H9 (cell line): Measurements from ENCODE around the gene SELENOW. TPM values are rescaled to one million over a fixed set of nuclear protein-coding genes. Genes with fewer than 3 reads are reported as not detected.

Experiments used
- DNase-seq: peaks from one replicate; pipeline ENCODE4 v3.0.0-alpha.2; 2017
- H2AFZ ChIP-seq: one replicate; pipeline ENCODE4 v1.6.1; 2013; ENCODE audit warnings: mild to moderate bottlenecking, low read length, control low read depth, moderate library complexity
- H2AK5ac ChIP-seq: 2 replicates; pipeline ENCODE4 v1.6.1; 2013; ENCODE audit warnings: low read length, control low read depth, mixed read lengths; ENCODE audit not compliant: insufficient read length
- H2BK120ac ChIP-seq: one replicate; pipeline ENCODE4 v1.6.1; 2013; ENCODE audit warnings: low read depth, mild to moderate bottlenecking, low read length, control low read depth, inconsistent platforms; ENCODE audit not compliant: poor library complexity, severe bottlenecking
- H2BK12ac ChIP-seq: 2 replicates; pipeline ENCODE4 v1.6.1; 2013; ENCODE audit warnings: low read length, control low read depth, mixed read lengths, low read depth; ENCODE audit not compliant: insufficient read length
- H2BK15ac ChIP-seq: 2 replicates; pipeline ENCODE4 v1.6.1; 2013; ENCODE audit warnings: low read depth, low read length, control low read depth
- H2BK20ac ChIP-seq: one replicate; pipeline ENCODE4 v1.6.1; 2013; ENCODE audit warnings: low read depth, mild to moderate bottlenecking, low read length, control low read depth, inconsistent platforms; ENCODE audit not compliant: poor library complexity, severe bottlenecking
- H2BK5ac ChIP-seq: 2 replicates; pipeline ENCODE4 v1.6.1; 2013; ENCODE audit warnings: low read length, control low read depth, mixed read lengths; ENCODE audit not compliant: insufficient read length
- H3K14ac ChIP-seq: 2 replicates; pipeline ENCODE4 v1.6.1; 2013; ENCODE audit warnings: low read length, control low read depth; ENCODE audit not compliant: insufficient read depth
- H3K18ac ChIP-seq: 2 replicates; pipeline ENCODE4 v1.6.1; 2013; ENCODE audit warnings: low read depth, mild to moderate bottlenecking, mixed read lengths, low read length, control low read depth; ENCODE audit not compliant: insufficient read length
- H3K23ac ChIP-seq: 2 replicates; pipeline ENCODE4 v1.6.1; 2013; ENCODE audit warnings: low read length, control low read depth, mixed read lengths, low read depth; ENCODE audit not compliant: insufficient read length
- H3K23me2 ChIP-seq: 2 replicates; pipeline ENCODE4 v1.6.1; 2013; ENCODE audit warnings: low read depth, mild to moderate bottlenecking, mixed read lengths, low read length, control low read depth; ENCODE audit not compliant: insufficient read length, poor library complexity, severe bottlenecking
- H3K27ac ChIP-seq: 2 replicates; pipeline ENCODE4 v1.5.1; 2013; ENCODE audit warnings: low read length, control low read depth, mixed read lengths, low read depth; ENCODE audit not compliant: insufficient read length
- H3K27me3 ChIP-seq: 2 replicates; pipeline ENCODE4 v1.6.1; 2013; ENCODE audit warnings: low read length, control low read depth, inconsistent platforms; ENCODE audit not compliant: insufficient read depth
- H3K4ac ChIP-seq: 2 replicates; pipeline ENCODE4 v1.6.1; 2013; ENCODE audit warnings: low read depth, mild to moderate bottlenecking, control low read depth, inconsistent platforms, low read length, moderate library complexity
- H3K4me1 ChIP-seq: 2 replicates; pipeline ENCODE4 v1.6.1; 2013; ENCODE audit warnings: low read length, control low read depth, inconsistent platforms; ENCODE audit not compliant: insufficient read depth
- H3K4me2 ChIP-seq: 2 replicates; pipeline ENCODE4 v1.6.1; 2013; ENCODE audit warnings: low read length, control low read depth, mixed read lengths; ENCODE audit not compliant: insufficient read length, insufficient read depth
- H3K56ac ChIP-seq: 2 replicates; pipeline ENCODE4 v1.6.1; 2013; ENCODE audit warnings: low read depth, mild to moderate bottlenecking, mixed read lengths, low read length, control low read depth; ENCODE audit not compliant: insufficient read length
- H3K79me1 ChIP-seq: 2 replicates; pipeline ENCODE4 v1.6.1; 2013; ENCODE audit warnings: low read depth, mild to moderate bottlenecking, moderate library complexity, low read length, control low read depth, inconsistent platforms; ENCODE audit not compliant: insufficient read depth, poor library complexity, severe bottlenecking
- H3K79me2 ChIP-seq: 2 replicates; pipeline ENCODE4 v1.6.1; 2013; ENCODE audit warnings: low read length, control low read depth, inconsistent platforms; ENCODE audit not compliant: insufficient read depth
- H3K9ac ChIP-seq: 2 replicates; pipeline ENCODE4 v1.6.1; 2013; ENCODE audit warnings: low read length, control low read depth, mixed read lengths; ENCODE audit not compliant: insufficient read length; ENCODE audit errors: extremely low read depth
- H3K9me3 ChIP-seq: one replicate; pipeline ENCODE4 v1.6.1; 2013; ENCODE audit warnings: low read depth, low read length, inconsistent platforms; ENCODE audit not compliant: control insufficient read depth
- H3T11ph ChIP-seq: one replicate; pipeline ENCODE4 v1.6.1; 2013; ENCODE audit warnings: mild to moderate bottlenecking, low read length, control low read depth, inconsistent platforms
- H4K20me1 ChIP-seq: one replicate; pipeline ENCODE4 v1.6.1; 2013; ENCODE audit not compliant: control insufficient read depth, insufficient read length, insufficient read depth
- H4K5ac ChIP-seq: 2 replicates; pipeline ENCODE4 v1.6.1; 2013; ENCODE audit warnings: low read depth, mild to moderate bottlenecking, mixed read lengths, low read length, control low read depth; ENCODE audit not compliant: insufficient read length
- H4K8ac ChIP-seq: replicated peaks from 2 replicates; pipeline ENCODE4 v1.6.1; 2013; ENCODE audit warnings: low read length, control low read depth, mixed read lengths, low read depth; ENCODE audit not compliant: insufficient read length
- H4K91ac ChIP-seq: 2 replicates; pipeline ENCODE4 v1.6.1; 2013; ENCODE audit warnings: low read depth, mild to moderate bottlenecking, moderate library complexity, mixed read lengths, low read length, control low read depth; ENCODE audit not compliant: insufficient read length
- H3K27ac Mint-ChIP-seq, 3 experiments: 2 replicates in 2 of 3; 3 replicates in 1 of 3; pipeline ENCODE4 v1.8.0; 2020 to 2021; ENCODE audit warnings: mixed read lengths in 3 of 3, mild to moderate bottlenecking in 1 of 3, moderate library complexity in 1 of 3
- H3K27me3 Mint-ChIP-seq: 2 replicates; pipeline ENCODE4 v1.8.0; 2021; ENCODE audit warnings: low read depth, mild to moderate bottlenecking, moderate library complexity, mixed read lengths
- H3K36me3 Mint-ChIP-seq, 3 experiments: 2 replicates in 2 of 3; 3 replicates in 1 of 3; pipeline ENCODE4 v1.8.0; 2020 to 2021; ENCODE audit warnings: low read depth in 3 of 3, mixed read lengths in 3 of 3; ENCODE audit not compliant: insufficient read depth in 1 of 3
- H3K4me1 Mint-ChIP-seq, 2 experiments: 2 replicates each; pipeline ENCODE4 v1.8.0; 2020; ENCODE audit warnings: mixed read lengths in 2 of 2
- H3K4me3 Mint-ChIP-seq, 2 experiments: 2 replicates in 1 of 2; 3 replicates in 1 of 2; pipeline ENCODE4 v1.8.0; 2020 to 2021; ENCODE audit warnings: mild to moderate bottlenecking in 2 of 2, mixed read lengths in 2 of 2, moderate library complexity in 1 of 2
- H3K9me3 Mint-ChIP-seq, 2 experiments: 2 replicates in 1 of 2; 3 replicates in 1 of 2; pipeline ENCODE4 v1.8.0; 2020; ENCODE audit warnings: mild to moderate bottlenecking in 2 of 2, mixed read lengths in 2 of 2, moderate library complexity in 1 of 2
- CTCF ChIP-seq: fragments of 200-600 bp; sonication (generic); conservative IDR thresholded peaks from 3 replicates; pipeline ENCODE4 v1.8.0; 2021; ENCODE audit warnings: antibody characterized with exemption, mild to moderate bottlenecking
- WGBS: extraction: QIAGEN DNeasy Blood & Tissue Kit; methylation state at CpG from one replicate; pipeline ENCODE4 v1.1.7; 2013; ENCODE audit warnings: missing lambda C conversion rate, low lambda C conversion rate, mixed read lengths; ENCODE audit not compliant: insufficient read length; ENCODE audit errors: extremely low coverage; 5-methylcytosine and 5-hydroxymethylcytosine counted together
- total RNA-seq: library from RNA; stranded (reverse); gene quantifications from 2 replicates; pipeline ENCODE4 v1.2.1, GENCODE V29; 2021

Gene SELENOW
- total RNA-seq, 1 experiment from 2014 or later, result 388 TPM

- no peaks in the 10 kb centered on the region for H3K27me3 ChIP-seq
- no peak overlapping the region for H2BK120ac ChIP-seq
- no peaks in the 10 kb centered on the region for H4K20me1 ChIP-seq
- Mint-ChIP-seq H3K9me3 (peaks cover 7 to 8% of the 10 kb centered on the region in 2 experiments), H3K27me3 (peaks cover under 1% of the 10 kb centered on the region; the same call in 1 of the 2 replicates), H3K36me3 (peaks cover 2 to 5% (median 3%) of the 10 kb centered on the region in 3 experiments; a peak in 2 of 7 replicates), H3K4me3 (no peak overlapping the region), H3K4me1 (peaks cover 8 to 18% of the 10 kb centered on the region in 2 experiments), H3K27ac (no peak overlapping the region)
- no peak overlapping the region for H3T11ph ChIP-seq
- no peaks in the 10 kb centered on the region for H3K79me1 ChIP-seq
- no peak overlapping the region for H2AK5ac ChIP-seq
- no peak overlapping the region for H3K23ac ChIP-seq
- no peak overlapping the region for H3K4ac ChIP-seq
- H2BK15ac ChIP-seq, result no peak overlapping the region
- H3K9ac ChIP-seq, result no peak overlapping the region
- H3K56ac ChIP-seq, result no peak overlapping the region
- H3K14ac ChIP-seq, result no peak overlapping the region
- no peak overlapping the region for H3K4me2 ChIP-seq
- H4K5ac ChIP-seq, result no peak overlapping the region
- no peak overlapping the region for H2BK12ac ChIP-seq
- no peak for DNase-seq
- H3K9me3 ChIP-seq, result no peaks in the 10 kb centered on the region
- no peaks in the 10 kb centered on the region for H3K4me1 ChIP-seq
- no peak for TF ChIP-seq CTCF
- no CpG with 5 or more reads among the region's 1 CpG for WGBS
- H3K18ac ChIP-seq, result no peak overlapping the region
- H2AFZ ChIP-seq, result no peak overlapping the region
- H3K79me2 ChIP-seq, result no peaks in the 10 kb centered on the region
- H4K91ac ChIP-seq, result no peak overlapping the region
- H2BK20ac ChIP-seq, result no peak overlapping the region
- H3K27ac ChIP-seq, result no peak overlapping the region
- H4K8ac ChIP-seq, result no peak overlapping the region
- H2BK5ac ChIP-seq, result no peak overlapping the region
- no peaks in the 10 kb centered on the region for H3K23me2 ChIP-seq
These were observed 14.1 kb downstream of the SELENOW start for GRCh38 chr19:47792616-47793015.
